HG03045 (cell line): Measurements from ENCODE around the gene RABGAP1.

ENCODE experiments used
- ATAC-seq: cut with Tn5 transposase; IDR thresholded peaks from one replicate; pipeline ENCODE4 v1.9.1; 2021; ENCODE audit warnings: mild to moderate bottlenecking, moderate library complexity; ENCODE audit not compliant: unreplicated experiment

The RABGAP1 gene

GRCh38 chr9:123150708-123151503 is 210.1 kb downstream of the RABGAP1 start:
- no peak for ATAC-seq
